Colon (tissue), 2 donors: Measurements from ENCODE around the gene MEP1B.
"Not testable (repeated sequence)": the region's sequence is repeated elsewhere in the genome, so short reads cannot be mapped to it uniquely, and the experiment has no call there.

Source experiments
- FAIRE-seq: peaks from 2 replicates; lab custom pipeline; 2012; peaks lifted over from hg19 to GRCh38; lab: Jason Lieb, UNC
- donor health status: control.
- donor health status: control.

MEP1B gene

GRCh38 chr18:32209685-32210445 lies 20.0 kb downstream of the MEP1B start:
- no peak for FAIRE-seq

- no peak for FAIRE-seq
Measured at GRCh38 chr18:32213693-32214092, 23.9 kb downstream of the MEP1B start.

- no peak for FAIRE-seq
Measured at GRCh38 chr18:32216390-32216789, 26.6 kb downstream of the MEP1B start.

- no peak for FAIRE-seq
Measured at GRCh38 chr18:32219431-32220018, 29.7 kb downstream of the MEP1B start.

GRCh38 chr18:32233348-32233747 lies 43.5 kb downstream of the MEP1B start:
- not testable (repeated sequence) for FAIRE-seq

GRCh38 chr18:32237049-32237448 lies 47.2 kb downstream of the MEP1B start:
- FAIRE-seq, result no peak

- FAIRE-seq, result no peak
Measured at GRCh38 chr18:32238635-32239268, 48.9 kb downstream of the MEP1B start.

GRCh38 chr18:32242395-32242794 lies 52.6 kb downstream of the MEP1B start:
- FAIRE-seq, result no peak

- no peak for FAIRE-seq
Measured at GRCh38 chr18:32243358-32243757, 53.5 kb downstream of the MEP1B start.

GRCh38 chr18:32244881-32245280 lies 55.0 kb downstream of the MEP1B start:
- no peak for FAIRE-seq

GRCh38 chr18:32249147-32249929 lies 59.5 kb downstream of the MEP1B start:
- FAIRE-seq, result no peak

GRCh38 chr18:32251466-32251865 lies 61.6 kb downstream of the MEP1B start:
- no peak for FAIRE-seq

GRCh38 chr18:32252141-32252860 lies 62.5 kb downstream of the MEP1B start:
- FAIRE-seq, result no peak

GRCh38 chr18:32255570-32255969 lies 65.7 kb downstream of the MEP1B start:
- no peak for FAIRE-seq

- no peak for FAIRE-seq
Measured at GRCh38 chr18:32257084-32257785, 67.4 kb downstream of the MEP1B start.

- no peak for FAIRE-seq
Measured at GRCh38 chr18:32258148-32258547, 68.3 kb downstream of the MEP1B start.

GRCh38 chr18:32258558-32259204 lies 68.8 kb downstream of the MEP1B start:
- FAIRE-seq, result no peak

GRCh38 chr18:32259553-32259952 lies 69.7 kb downstream of the MEP1B start:
- FAIRE-seq, result no peak

GRCh38 chr18:32261003-32261402 lies 71.2 kb downstream of the MEP1B start:
- FAIRE-seq, result no peak

GRCh38 chr18:32262092-32262491 lies 72.3 kb downstream of the MEP1B start:
- FAIRE-seq, result no peak

GRCh38 chr18:32264401-32264800 lies 74.6 kb downstream of the MEP1B start:
- no peak for FAIRE-seq
